Stimulated activated naive CD8-positive, alpha-beta T cell treated with anti-CD3 and anti-CD28 coated beads, Interleukin-15, amount 100 ng/mL, for 72 hours (primary cell): ENCODE results near the gene PSME3IP1.

Experiments used
- ATAC-seq: fragments of 150-1000 bp; cut with Tn5 transposase; 2 replicates; pipeline ENCODE4 v1.10.0; 2021; ENCODE audit warnings: mild to moderate bottlenecking, moderate library complexity
- DNase-seq, 2 donors: peaks; one replicate each; pipeline ENCODE4 v3.0.0; 2021 to 2022
- H3K27ac Mint-ChIP-seq, 2 donors: one replicate each; pipeline ENCODE4 v1.8.0; 2022; ENCODE audit warnings: mild to moderate bottlenecking in 2 of 2, mixed read lengths in 2 of 2, moderate library complexity in 2 of 2
- H3K27me3 Mint-ChIP-seq: one replicate; pipeline ENCODE4 v1.8.0; 2022; ENCODE audit warnings: mixed read lengths
- H3K4me1 Mint-ChIP-seq: one replicate; pipeline ENCODE4 v1.8.0; 2022; ENCODE audit warnings: mild to moderate bottlenecking, mixed read lengths
- H3K4me3 Mint-ChIP-seq, 2 donors: one replicate each; pipeline ENCODE4 v1.8.0; 2022; ENCODE audit warnings: mild to moderate bottlenecking in 2 of 2, mixed read lengths in 2 of 2, moderate library complexity in 1 of 2
- H3K9me3 Mint-ChIP-seq, 2 donors: one replicate each; pipeline ENCODE4 v1.8.0; 2022; ENCODE audit warnings: mixed read lengths in 2 of 2

The PSME3IP1 gene

DNA sequence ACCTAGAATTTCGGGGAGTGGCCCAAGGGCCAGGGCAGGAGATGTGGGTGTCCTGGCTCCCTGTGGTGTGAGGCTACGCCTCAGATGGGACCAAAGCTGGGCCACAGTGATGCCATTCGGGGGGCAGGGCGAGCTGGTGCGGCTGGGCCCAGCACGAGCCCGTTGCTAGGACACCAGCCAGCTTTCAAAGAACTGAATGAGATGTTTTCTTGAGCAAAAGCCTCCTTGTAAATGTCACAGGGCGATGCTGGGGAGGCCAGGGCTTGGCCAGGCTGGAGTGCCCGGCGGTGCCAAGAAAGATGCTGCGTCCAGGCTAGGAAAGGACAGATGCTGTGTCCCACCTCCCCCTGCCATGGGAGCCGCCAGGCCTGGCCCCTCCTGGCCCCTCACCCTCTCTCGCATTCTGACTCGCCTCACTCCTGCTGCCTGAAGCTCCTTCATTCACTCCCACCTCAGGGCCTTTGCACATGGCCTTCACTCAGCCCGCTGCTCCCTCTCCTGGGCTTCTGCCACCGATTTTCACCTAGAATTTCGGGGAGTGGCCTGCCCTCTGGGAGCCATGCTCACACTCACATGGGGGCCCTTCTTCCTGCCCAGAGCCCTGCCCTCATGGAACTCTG is 54.4 kb downstream of the PSME3IP1 start:
- Mint-ChIP-seq H3K27me3 (no peaks in the 10 kb centered on the region), H3K27ac (peak overlapping the region in 1 of 2 donors; percentile 94), H3K9me3 (no peaks in the 10 kb centered on the region), H3K4me1 (peaks cover 98% of the 10 kb centered on the region), H3K4me3 (peak overlapping the region; percentile 62 to 76)
- ATAC-seq (no peak), DNase-seq (no peak)

DNA sequence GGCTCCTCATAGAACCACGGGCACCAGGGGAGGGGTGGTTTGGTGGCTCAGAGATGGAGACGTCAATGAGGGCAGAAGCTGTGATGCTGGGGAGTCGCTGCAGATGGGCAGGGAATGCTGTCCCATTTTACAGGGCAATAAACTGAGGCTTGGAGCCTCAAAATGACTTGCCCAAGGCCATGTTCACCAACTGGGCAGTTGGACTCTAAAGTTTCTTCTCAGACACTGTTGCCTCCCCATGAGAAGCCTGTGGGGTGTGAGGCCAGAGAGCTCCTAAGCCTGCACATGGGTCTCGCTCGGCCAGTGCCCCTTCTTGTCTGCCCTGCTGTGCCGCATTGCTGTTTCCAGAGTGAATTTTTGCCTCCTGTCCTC is 54.9 kb downstream of the PSME3IP1 start:
- DNase-seq (no peak), ATAC-seq (no peak)
- Mint-ChIP-seq H3K27me3 (no peaks in the 10 kb centered on the region), H3K4me3 (peak overlapping the region; percentile 65 to 80), H3K4me1 (peaks cover 98% of the 10 kb centered on the region), H3K27ac (peak overlapping the region; percentile 36 to 83), H3K9me3 (no peaks in the 10 kb centered on the region)

DNA sequence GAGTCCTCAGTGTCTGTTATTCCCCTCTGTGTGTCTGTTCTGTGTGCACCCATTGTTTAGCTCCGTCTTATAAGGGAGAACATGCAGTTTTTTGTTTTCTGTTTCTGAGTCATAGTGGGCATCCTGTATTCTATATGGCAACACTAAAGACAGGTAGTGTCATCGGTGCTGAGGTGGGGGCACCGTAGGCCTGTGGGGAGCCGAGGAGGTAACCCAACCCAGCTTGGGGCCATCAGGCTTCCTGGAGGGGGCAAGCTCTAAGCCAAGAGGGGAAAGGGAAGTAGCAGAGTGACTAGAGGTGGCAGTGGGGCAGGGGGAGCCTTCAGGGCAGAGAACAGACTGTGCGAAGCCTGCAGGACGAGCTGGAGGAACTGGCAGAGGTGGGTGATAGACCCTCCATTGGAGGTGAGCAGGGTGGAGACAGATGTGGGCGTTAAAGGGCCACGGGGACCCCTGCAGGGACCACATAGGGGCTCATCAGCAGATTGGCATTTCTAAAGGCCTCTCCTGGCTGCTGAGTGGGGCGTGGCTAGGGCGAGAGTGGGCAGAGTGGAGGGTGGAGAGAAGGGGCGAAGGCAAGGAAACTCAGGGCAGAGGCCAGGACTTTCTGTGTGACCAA is 57.0 kb downstream of the PSME3IP1 start:
- ATAC-seq (peak; percentile 89), DNase-seq (peak; percentile 58 to 89)
- peak overlapping the region; percentile 75 to 80 for H3K4me3 Mint-ChIP-seq
- H3K27me3 Mint-ChIP-seq = no peaks in the 10 kb centered on the region
- no peaks in the 10 kb centered on the region for H3K9me3 Mint-ChIP-seq
- peak overlapping the region; percentile 94 to 96 for H3K27ac Mint-ChIP-seq
- peaks cover 94% of the 10 kb centered on the region for H3K4me1 Mint-ChIP-seq

DNA sequence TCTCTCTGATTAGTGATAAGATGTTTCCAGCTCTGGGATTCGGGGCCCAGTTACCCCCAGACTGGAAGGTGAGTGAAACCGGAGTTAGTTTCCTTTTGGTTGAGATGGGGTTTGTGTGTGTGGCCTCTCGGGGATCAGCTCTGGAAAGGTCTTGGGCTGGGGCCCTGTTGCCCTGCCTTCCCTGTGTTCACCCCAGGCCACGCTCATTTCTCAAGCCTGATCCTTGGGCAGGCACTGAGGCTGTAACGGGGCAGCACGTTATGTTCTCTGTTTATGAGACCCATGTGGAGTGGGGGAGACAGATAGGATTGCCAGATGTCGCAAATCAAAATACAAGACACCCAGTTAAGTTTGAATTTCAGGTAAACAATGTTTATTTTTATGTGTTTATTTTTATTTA is 58.0 kb downstream of the PSME3IP1 start:
- peaks cover 94% of the 10 kb centered on the region for H3K4me1 Mint-ChIP-seq
- ATAC-seq (no peak), DNase-seq (no peak)
- H3K27me3 Mint-ChIP-seq = no peaks in the 10 kb centered on the region
- no peaks in the 10 kb centered on the region for H3K9me3 Mint-ChIP-seq
- H3K27ac Mint-ChIP-seq = peak overlapping the region; percentile 9 to 92
- peak overlapping the region; percentile 53 to 58 for H3K4me3 Mint-ChIP-seq

DNA sequence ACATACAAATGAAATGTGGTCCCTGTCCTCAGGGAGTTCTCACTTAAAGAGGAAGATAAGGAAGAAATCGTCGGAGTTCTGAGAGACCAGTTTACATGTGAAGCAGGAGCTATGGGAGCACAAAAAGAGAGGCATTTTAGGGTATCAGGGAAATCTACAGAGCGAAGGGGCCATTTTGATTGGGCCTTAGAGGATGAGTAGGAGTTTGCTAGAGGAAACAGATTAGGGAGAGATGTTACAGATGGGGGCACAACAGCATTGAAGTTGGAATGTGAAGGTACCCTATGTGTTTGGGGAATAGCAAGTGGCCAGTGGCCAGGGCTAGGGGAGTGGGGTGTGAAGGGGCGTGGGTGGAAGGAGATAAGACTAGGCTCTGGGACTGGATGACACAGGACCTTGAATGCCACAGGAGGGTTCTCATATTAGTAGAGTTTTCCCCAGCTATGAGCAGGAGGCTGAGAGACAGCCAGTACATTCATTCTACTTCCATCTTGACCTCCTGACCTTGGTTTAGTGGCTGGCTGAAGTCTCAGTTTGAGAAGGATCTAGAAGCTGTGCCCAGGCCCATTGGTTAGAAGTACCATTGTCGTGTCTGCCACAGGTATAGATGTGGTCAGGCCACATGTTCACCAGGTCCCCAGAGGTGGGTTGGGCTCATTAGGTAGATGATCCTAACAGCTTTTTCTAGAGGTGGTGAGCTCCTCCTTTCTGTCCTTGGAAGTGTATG is 58.6 kb downstream of the PSME3IP1 start:
- peak; percentile 48 for ATAC-seq
- H3K4me3 Mint-ChIP-seq = peak overlapping the region; percentile 53 to 58
- no peaks in the 10 kb centered on the region for H3K27me3 Mint-ChIP-seq
- no peaks in the 10 kb centered on the region for H3K9me3 Mint-ChIP-seq
- peak overlapping the region; percentile 9 to 92 for H3K27ac Mint-ChIP-seq
- DNase-seq = peak in 1 of 2 donors; percentile 64
- H3K4me1 Mint-ChIP-seq = peaks cover 88% of the 10 kb centered on the region

DNA sequence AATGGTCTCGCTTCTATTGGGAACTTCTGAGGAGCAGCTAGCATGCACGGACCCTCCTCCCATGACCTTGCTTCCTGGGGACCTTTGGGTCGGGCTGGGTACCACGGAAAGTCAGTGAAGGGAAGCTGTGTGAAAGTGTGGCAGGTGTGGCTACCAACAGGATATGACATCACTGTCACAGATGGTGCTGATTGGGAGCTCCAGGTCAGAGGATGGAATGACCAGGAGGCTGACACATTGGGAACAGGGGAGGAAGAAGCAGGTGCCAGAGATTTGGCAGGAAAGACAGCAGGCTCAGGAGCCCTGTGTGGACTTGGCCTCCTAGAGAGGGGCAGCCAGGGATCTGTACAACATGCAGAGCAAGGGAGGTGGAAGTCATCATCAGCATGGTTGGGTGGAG is 59.4 kb downstream of the PSME3IP1 start:
- ATAC-seq (no peak), DNase-seq (no peak)
- Mint-ChIP-seq H3K9me3 (no peaks in the 10 kb centered on the region), H3K27me3 (no peaks in the 10 kb centered on the region), H3K4me1 (peaks cover 80% of the 10 kb centered on the region), H3K27ac (peak overlapping the region in 1 of 2 donors; percentile 77), H3K4me3 (peak overlapping the region; percentile 5 to 10)

DNA sequence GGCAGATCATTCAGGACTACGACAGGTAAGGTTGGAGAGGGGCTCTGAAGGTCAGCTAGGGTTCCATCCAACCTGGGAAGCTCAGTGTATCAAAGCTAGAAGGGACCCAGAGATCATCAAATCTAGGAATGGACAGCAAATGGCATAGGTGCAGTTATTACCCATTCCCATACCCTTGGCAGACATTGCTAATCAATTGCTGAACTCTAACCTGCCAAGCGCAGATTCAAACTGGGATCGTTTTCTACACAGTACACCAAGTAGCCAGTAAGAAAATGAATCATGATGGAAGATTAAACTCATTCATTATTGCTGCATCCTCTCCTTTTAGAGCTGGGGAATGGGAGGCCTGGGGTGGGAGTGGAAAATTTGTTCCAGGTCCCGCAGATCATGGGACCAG is 59.9 kb downstream of the PSME3IP1 start:
- Mint-ChIP-seq H3K4me3 (no peak overlapping the region), H3K27me3 (no peaks in the 10 kb centered on the region), H3K4me1 (peaks cover 76% of the 10 kb centered on the region), H3K9me3 (no peaks in the 10 kb centered on the region), H3K27ac (no peak overlapping the region)
- DNase-seq = no peak
- ATAC-seq = no peak

DNA sequence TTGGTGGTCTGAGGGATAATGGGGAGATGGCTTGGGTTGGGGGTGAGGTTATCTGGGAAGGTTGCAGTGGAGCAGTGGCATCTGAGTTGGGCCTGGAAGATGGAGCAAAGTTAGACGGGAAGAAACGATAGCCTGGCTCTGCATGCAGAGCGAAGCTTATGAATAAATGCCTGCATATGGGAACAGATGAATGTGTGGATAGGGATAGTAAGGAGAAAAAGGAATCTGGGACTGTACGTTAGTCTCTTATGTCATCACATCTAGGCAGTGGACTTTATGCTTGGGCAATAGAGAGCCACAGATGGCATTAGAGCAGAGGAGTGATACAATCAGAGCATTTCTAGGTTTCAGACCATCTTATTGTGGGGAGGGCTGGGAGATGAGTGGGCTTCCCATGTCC is 60.5 kb downstream of the PSME3IP1 start:
- DNase-seq (no peak), ATAC-seq (no peak)
- Mint-ChIP-seq H3K27ac (no peak overlapping the region), H3K27me3 (no peaks in the 10 kb centered on the region), H3K4me3 (no peak overlapping the region), H3K9me3 (no peaks in the 10 kb centered on the region), H3K4me1 (peaks cover 70% of the 10 kb centered on the region)

DNA sequence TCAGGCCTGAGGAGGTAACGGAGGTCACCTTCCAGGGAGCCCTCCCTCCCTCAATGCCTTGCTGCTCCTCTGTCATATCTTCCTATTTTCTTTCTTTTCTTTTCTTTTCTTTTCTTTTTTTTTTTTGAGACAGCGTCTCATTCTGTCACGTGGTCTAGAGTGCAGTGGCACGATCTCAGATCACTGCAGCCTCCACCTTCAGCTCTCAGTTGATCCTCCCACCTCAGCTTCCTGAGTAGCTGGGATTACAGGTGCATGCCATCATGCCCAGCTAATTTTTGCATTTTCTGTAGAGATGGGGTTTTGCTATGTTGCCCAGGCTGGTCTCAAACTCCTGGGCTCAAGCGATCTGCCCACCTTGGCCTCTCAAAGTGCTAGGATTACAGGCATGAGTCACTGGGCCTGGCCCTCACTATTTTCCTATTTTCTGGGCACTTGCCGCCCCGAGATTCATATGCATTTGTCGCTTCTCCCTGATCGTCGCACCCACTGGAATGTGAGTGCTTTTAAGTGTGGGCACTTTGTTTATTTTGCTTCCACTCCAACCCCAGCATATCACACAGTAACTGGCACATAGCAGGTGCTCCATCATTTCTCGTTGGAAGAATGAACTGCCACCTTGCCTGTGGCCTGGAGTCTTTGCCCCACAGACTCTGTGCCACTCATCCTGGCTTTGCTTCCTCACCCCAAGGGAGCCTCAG is 61.7 kb downstream of the PSME3IP1 start:
- Mint-ChIP-seq H3K4me3 (peak overlapping the region; percentile 9 to 28), H3K27ac (peak overlapping the region; percentile 35 to 54), H3K4me1 (peaks cover 57% of the 10 kb centered on the region), H3K9me3 (no peaks in the 10 kb centered on the region), H3K27me3 (no peaks in the 10 kb centered on the region)
- ATAC-seq (no peak), DNase-seq (no peak)

DNA sequence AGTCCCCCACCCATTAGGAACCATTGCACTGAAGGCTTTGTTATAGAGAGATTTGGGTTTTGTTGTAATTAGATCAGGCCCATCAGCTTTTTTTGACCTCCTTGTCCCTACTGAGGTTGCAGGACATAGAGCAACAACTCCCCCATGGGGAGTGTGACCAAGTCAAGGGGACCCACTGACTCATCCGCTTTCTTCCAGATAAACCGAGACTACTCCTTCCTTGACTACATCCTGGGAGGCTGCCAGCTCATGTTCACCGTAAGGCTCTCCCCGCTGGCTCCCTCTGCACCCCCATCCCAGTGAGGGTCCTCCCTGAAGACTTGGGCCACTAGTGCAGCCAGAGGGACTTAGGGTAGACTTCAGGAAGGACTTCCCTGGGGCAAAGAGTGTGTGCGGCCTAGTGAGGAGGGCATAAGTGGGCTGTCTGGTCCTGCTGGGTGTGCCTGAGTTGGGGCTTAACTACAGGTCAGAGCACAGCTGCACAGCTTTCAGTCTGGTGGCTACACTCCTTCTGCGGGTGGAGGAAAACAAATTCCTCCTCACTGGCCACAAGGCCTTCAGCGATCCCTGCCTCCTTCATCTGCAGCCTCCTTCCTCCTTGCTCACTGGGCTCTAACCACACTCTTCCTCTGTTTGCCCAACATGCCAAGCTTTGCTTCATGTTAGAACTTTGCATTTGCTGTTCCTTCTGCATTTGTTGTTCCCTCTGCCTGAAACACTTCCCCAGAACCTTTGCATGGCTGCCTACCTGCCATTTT is 62.4 kb downstream of the PSME3IP1 start:
- Mint-ChIP-seq H3K4me1 (peaks cover 50% of the 10 kb centered on the region), H3K4me3 (peak overlapping the region; percentile 9 to 24), H3K27ac (peak overlapping the region in 1 of 2 donors; percentile 35), H3K9me3 (no peaks in the 10 kb centered on the region), H3K27me3 (no peaks in the 10 kb centered on the region)
- ATAC-seq (no peak), DNase-seq (no peak)

DNA sequence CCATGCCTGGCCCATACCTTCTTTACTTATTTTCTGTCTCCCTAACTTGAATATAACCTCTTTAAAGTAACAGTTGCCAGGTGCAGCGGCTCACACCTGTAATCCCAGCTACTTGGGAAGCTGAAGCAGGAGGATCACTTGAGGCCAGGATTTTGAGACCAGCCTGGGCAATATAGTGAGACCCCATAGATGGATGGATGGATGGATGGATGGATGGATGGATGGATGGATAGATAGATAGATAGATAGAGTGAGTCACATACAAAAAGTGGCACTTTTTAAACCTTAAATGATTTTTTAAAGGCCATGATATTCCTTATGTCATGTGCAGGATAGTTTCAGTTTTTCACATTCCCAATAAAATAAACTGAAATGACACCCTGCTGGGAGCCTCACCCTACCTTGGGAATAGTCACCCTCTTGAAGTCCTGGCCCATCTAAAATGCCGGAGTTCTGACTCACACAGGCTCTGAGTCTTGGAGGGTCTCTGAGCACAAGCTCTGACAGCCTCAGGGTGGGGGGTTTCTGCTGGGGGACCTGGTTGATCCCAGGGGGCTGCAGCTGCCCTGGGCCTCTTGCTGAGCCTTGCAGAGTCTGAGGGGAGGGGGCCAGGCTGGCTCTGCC is 67.3 kb downstream of the PSME3IP1 start:
- Mint-ChIP-seq H3K27ac (no peak overlapping the region), H3K4me3 (no peak overlapping the region), H3K4me1 (peaks cover 8% of the 10 kb centered on the region), H3K9me3 (no peaks in the 10 kb centered on the region), H3K27me3 (no peaks in the 10 kb centered on the region)
- no peak for DNase-seq
- no peak for ATAC-seq

DNA sequence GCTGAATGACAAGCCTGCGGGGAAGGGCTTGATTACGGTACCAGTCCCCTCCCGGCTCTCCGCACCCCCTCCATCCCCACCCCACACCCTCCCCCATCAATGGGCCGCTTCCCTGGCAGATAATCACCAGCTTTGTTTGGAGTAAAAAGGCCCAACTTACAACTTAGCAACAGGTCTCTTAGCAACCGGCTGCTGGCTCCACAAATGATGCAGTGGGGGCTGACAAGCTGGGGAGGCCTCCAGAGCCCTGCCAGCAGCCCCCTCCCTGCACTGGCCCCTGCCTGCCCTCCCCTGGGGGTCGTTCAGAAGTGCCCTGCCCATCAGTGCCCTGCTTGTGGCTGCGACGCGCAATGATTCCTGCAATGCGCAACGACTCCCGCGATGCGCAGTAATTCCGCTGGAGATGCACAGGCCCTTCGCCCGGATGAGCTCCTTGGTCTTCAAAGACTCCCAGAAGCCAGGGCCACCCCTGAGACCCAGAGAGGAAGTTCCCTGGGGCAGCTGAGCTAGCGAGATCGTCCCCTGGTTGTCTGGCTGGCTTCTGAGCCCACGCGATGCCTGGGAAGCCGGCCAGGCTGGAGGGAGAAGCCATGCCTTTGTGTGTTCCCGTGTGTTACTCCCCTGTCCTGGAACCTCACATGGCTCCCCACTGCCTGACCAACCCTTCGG is 70.2 kb downstream of the PSME3IP1 start:
- H3K4me1 Mint-ChIP-seq = peaks cover 8% of the 10 kb centered on the region
- no peak for DNase-seq
- no peak for ATAC-seq
- no peaks in the 10 kb centered on the region for H3K27me3 Mint-ChIP-seq
- no peaks in the 10 kb centered on the region for H3K9me3 Mint-ChIP-seq
- H3K4me3 Mint-ChIP-seq = no peak overlapping the region
- H3K27ac Mint-ChIP-seq = no peak overlapping the region

DNA sequence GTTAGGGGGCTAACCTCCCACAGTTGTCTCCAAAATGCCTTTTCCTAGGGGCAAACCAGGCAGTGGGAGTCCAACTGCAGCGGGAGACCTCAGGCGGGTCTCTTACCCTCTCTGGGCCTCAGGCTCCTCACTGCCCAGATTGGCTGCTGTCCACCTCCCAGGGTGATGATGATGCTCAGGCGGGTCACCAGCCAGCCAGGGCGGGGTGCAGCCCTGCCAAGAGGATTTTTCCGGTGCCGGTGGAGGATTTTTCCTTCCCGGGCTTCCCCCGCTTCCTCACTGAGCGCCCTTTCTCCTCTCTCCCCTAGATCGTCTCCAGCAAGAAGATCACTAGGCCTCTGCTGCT is 70.7 kb downstream of the PSME3IP1 start:
- Mint-ChIP-seq H3K27ac (no peak overlapping the region), H3K27me3 (no peaks in the 10 kb centered on the region), H3K9me3 (no peaks in the 10 kb centered on the region), H3K4me1 (peaks cover 8% of the 10 kb centered on the region), H3K4me3 (no peak overlapping the region)
- ATAC-seq (no peak), DNase-seq (no peak)

DNA sequence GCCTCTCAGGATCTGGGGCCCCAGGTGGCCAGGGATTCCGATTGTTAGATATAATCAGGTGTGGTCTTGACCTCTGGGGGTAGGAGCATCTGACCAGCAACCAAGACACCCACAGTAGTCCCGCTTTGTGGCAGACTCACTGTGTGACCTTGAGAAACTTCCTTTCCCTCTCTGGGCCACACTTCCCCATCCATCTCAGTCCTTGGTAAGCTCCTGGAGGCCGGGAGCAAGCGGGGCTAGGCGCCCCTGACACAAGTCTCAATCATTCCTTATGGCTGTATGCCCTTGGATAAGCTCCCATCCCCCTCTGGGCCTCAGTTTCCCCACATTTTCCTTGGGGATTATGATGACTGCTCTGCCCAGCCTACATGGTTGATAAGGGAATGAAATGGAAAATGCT is 72.2 kb downstream of the PSME3IP1 start:
- ATAC-seq (no peak), DNase-seq (no peak)
- Mint-ChIP-seq H3K4me3 (no peak overlapping the region), H3K27ac (no peak overlapping the region), H3K27me3 (no peaks in the 10 kb centered on the region), H3K4me1 (peaks cover 8% of the 10 kb centered on the region), H3K9me3 (no peaks in the 10 kb centered on the region)
